DOHH2 (cell line): ENCODE measurements around the gene SMPD3.

Experiments
- H3F3A ChIP-seq: fragments of 200-600 bp; sonication (generic), shearing (Covaris generic); 2 replicates; pipeline ENCODE4 v1.6.0; 2016; ENCODE audit warnings: antibody characterized with exemption, mild to moderate bottlenecking; ENCODE audit not compliant: control insufficient read depth, insufficient read depth
- H3K27ac ChIP-seq: fragments of 200-600 bp; sonication (generic); 2 replicates; pipeline ENCODE4 v1.5.1; 2014; ENCODE audit warnings: low read depth, mild to moderate bottlenecking, low read length, moderate library complexity
- H3K27me3 ChIP-seq: fragments of 200-600 bp; sonication (generic); 2 replicates; pipeline ENCODE4 v1.6.1; 2014; ENCODE audit warnings: mild to moderate bottlenecking, low read length, mixed read lengths; ENCODE audit not compliant: control insufficient read depth
- H3K36me3 ChIP-seq: fragments of 200-600 bp; sonication (generic); 2 replicates; pipeline ENCODE4 v1.6.1; 2014; ENCODE audit warnings: mild to moderate bottlenecking, low read length, moderate library complexity, mixed read lengths; ENCODE audit not compliant: control insufficient read depth
- H3K4me1 ChIP-seq: fragments of 200-600 bp; sonication (generic); 2 replicates; pipeline ENCODE4 v1.6.1; 2014; ENCODE audit warnings: mild to moderate bottlenecking, low read length, mixed read lengths; ENCODE audit not compliant: control insufficient read depth
- H3K4me2 ChIP-seq: fragments of 200-600 bp; sonication (generic); 2 replicates; pipeline ENCODE4 v1.6.0; 2014; ENCODE audit warnings: mild to moderate bottlenecking, low read length, moderate library complexity
- H3K4me3 ChIP-seq: fragments of 200-600 bp; sonication (generic); 2 replicates; pipeline ENCODE4 v1.5.1; 2014; ENCODE audit warnings: mild to moderate bottlenecking, low read length, mixed read lengths
- H3K79me2 ChIP-seq: fragments of 200-600 bp; sonication (generic); 2 replicates; pipeline ENCODE4 v1.6.1; 2014; ENCODE audit warnings: mild to moderate bottlenecking, low read length, mixed read lengths; ENCODE audit not compliant: control insufficient read depth
- H3K9me2 ChIP-seq: fragments of 200-600 bp; sonication (generic); replicated peaks from 2 replicates; pipeline ENCODE4 v1.6.1; 2014; ENCODE audit warnings: mild to moderate bottlenecking, low read length, mixed read lengths; ENCODE audit not compliant: control insufficient read depth
- H3K9me3 ChIP-seq: fragments of 200-600 bp; sonication (generic); 2 replicates; pipeline ENCODE4 v1.6.1; 2014; ENCODE audit warnings: antibody characterized with exemption, low read length, mixed read lengths; ENCODE audit not compliant: control insufficient read depth, insufficient read depth
- H4K20me1 ChIP-seq: fragments of 200-600 bp; sonication (generic); 2 replicates; pipeline ENCODE4 v1.6.0; 2014; ENCODE audit warnings: low read depth, mild to moderate bottlenecking, antibody characterized with exemption, low read length, moderate library complexity; ENCODE audit not compliant: control insufficient read depth, insufficient read depth
- EZH2phosphoT487 ChIP-seq: fragments of 200-600 bp; sonication (generic); IDR thresholded peaks from 2 replicates; pipeline ENCODE4 v1.6.1; 2017; ENCODE audit warnings: borderline replicate concordance, mild to moderate bottlenecking, antibody characterized with exemption, low read length, moderate library complexity, mixed read lengths
- TF ChIP-seq, protein P1 (sequence below): fragments of 200-600 bp; sonication (generic); IDR thresholded peaks from one replicate; pipeline ENCODE4 v1.5.1; 2014; ENCODE audit warnings: antibody characterized with exemption, mild to moderate bottlenecking, low read depth, low read length; ENCODE audit not compliant: poor library complexity, severe bottlenecking

Gene SMPD3

DNA sequence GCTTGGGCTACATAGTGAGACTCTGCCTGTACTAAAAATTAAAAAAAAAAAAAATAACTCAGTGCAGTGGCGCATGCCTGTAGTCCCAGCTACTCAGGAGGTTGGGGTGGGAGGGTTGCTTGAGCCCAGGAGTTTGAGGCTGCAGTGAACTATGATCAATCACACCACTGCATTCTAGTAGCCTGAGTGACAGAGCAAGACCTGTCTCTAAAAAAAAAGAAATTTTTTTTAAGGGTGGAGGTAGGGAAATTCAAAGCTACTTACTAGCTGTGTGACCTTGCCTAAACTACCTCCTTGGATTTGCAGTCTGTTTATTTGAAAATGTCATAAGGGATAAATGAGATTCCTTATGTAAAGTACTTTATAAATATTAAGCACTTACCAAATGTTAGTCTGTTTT lies 3.4 kb upstream of the SMPD3 start:
- Histone ChIP-seq H3K9me3 (no peaks in the 10 kb centered on the region), H3F3A (no peaks in the 10 kb centered on the region), H3K27me3 (no peaks in the 10 kb centered on the region; the same call in 1 of the 2 replicates), H3K9me2 (no peaks in the 10 kb centered on the region), H3K4me3 (no peak overlapping the region), H3K36me3 (no peaks in the 10 kb centered on the region), H3K27ac (no peak overlapping the region), H4K20me1 (no peaks in the 10 kb centered on the region), H3K79me2 (no peaks in the 10 kb centered on the region), H3K4me2 (no peak overlapping the region), H3K4me1 (peaks cover 12% of the 10 kb centered on the region)
- TF ChIP-seq, protein P1, sequence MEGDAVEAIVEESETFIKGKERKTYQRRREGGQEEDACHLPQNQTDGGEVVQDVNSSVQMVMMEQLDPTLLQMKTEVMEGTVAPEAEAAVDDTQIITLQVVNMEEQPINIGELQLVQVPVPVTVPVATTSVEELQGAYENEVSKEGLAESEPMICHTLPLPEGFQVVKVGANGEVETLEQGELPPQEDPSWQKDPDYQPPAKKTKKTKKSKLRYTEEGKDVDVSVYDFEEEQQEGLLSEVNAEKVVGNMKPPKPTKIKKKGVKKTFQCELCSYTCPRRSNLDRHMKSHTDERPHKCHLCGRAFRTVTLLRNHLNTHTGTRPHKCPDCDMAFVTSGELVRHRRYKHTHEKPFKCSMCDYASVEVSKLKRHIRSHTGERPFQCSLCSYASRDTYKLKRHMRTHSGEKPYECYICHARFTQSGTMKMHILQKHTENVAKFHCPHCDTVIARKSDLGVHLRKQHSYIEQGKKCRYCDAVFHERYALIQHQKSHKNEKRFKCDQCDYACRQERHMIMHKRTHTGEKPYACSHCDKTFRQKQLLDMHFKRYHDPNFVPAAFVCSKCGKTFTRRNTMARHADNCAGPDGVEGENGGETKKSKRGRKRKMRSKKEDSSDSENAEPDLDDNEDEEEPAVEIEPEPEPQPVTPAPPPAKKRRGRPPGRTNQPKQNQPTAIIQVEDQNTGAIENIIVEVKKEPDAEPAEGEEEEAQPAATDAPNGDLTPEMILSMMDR, result no peak
- no peak for TF ChIP-seq EZH2phosphoT487

DNA sequence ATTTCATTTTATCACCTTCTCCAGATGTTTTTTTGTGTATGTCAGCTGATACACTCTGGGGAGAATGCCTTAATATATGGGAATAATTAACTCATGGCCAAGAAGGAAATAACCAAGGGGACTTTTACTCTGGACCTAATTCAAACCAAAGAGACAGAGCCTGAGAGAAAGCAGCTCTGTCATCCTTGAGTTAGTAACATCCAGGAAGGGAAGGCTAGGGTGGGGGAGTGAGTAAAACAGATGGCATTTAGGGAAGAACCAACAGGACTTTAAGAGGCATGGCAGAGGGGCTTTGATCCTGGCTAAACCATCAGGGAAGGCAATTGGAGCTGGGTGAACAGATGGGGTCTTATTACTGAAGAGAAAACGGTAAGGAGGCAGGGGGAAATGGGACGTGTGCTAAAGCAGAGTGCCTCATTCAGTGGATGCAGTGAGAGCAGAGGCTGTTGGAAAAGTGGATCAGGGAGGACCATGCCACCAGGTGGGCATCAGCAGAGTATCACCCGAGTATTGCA lies 2.5 kb upstream of the SMPD3 start:
- Histone ChIP-seq H3K4me1 (peaks cover 12% of the 10 kb centered on the region), H3K36me3 (no peaks in the 10 kb centered on the region), H3K9me2 (no peaks in the 10 kb centered on the region), H3K9me3 (no peaks in the 10 kb centered on the region), H3K79me2 (no peaks in the 10 kb centered on the region), H3F3A (no peaks in the 10 kb centered on the region), H3K4me3 (no peak overlapping the region), H4K20me1 (no peaks in the 10 kb centered on the region), H3K27me3 (no peaks in the 10 kb centered on the region; the same call in 1 of the 2 replicates), H3K27ac (no peak overlapping the region), H3K4me2 (no peak overlapping the region)
- TF ChIP-seq, protein P1, result no peak
- TF ChIP-seq EZH2phosphoT487, result no peak

DNA sequence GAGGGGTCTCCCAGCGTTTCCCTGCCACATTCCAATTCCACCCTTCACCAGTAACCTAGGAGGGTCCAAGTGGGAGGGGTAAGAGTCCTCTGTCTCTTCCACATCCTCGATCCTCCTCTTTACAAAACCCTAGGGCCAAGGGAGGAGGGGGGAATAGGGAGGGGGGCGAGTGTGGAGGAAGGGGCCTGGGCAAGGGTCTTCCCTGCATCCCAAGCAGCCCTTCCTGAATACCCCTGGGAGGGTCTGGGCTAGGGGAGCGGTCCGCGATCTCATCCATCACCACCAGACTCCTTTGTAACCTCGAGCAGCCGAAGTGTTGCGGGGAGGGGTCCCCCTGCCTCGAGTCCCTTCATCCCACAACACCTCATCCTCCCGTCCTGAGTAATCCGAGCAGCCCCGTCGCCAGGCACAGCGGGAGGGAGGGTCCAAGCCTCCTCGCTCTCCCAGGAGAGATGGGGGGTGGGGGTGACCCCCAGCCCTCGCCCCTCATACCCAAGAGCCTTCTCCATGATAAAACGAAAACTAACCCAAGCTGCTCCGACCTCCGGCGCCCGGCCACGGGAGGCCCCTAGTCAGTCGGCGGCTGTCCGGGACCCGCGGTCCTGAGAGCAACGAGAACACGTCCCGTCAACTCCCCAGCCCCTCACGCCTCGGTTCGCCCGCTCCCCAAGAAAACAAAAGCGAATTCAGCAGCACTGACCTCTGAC lies 502 bp downstream of the SMPD3 start:
- Histone ChIP-seq H3K27ac (no peak overlapping the region), H4K20me1 (no peaks in the 10 kb centered on the region), H3K9me3 (no peaks in the 10 kb centered on the region), H3K36me3 (no peaks in the 10 kb centered on the region), H3K4me2 (peak overlapping the region; percentile 57), H3F3A (no peaks in the 10 kb centered on the region), H3K27me3 (peaks cover 11% of the 10 kb centered on the region; the same call in 1 of the 2 replicates), H3K4me1 (peaks cover 12% of the 10 kb centered on the region), H3K4me3 (peak overlapping the region; percentile 42), H3K9me2 (no peaks in the 10 kb centered on the region), H3K79me2 (no peaks in the 10 kb centered on the region)
- TF ChIP-seq, protein P1, result no peak
- no peak for TF ChIP-seq EZH2phosphoT487
